GM19395 (cell line): ENCODE measurements around the gene FNDC3B.
"Not testable (repeated sequence)": the region's sequence is repeated elsewhere in the genome, so short reads cannot be mapped to it uniquely, and the experiment has no call there.

Source experiments
- ATAC-seq: cut with Tn5 transposase; IDR thresholded peaks from one replicate; pipeline ENCODE4 v1.9.1; 2021; ENCODE audit warnings: mild to moderate bottlenecking, moderate library complexity; ENCODE audit not compliant: unreplicated experiment

FNDC3B gene

GRCh38 chr3:172351895-172352466, 312.6 kb downstream of the FNDC3B start:
- ATAC-seq = no peak

DNA sequence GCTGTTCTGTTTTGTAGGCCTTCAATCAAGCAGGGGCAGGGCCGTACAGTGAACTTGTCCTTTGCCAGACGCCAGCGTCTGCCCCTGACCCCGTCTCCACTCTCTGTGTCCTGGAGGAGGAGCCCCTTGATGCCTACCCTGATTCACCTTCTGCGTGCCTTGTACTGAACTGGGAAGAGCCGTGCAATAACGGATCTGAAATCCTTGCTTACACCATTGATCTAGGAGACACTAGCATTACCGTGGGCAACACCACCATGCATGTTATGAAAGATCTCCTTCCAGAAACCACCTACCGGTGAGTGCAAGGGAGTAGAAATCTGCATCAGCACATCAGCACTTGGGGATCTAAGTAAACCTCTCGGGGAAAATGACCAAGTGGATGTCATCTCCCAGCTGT, 313.4 kb downstream of the FNDC3B start:
- no peak for ATAC-seq

- ATAC-seq = no peak
Measured at GRCh38 chr3:172354931-172355499, 315.6 kb downstream of the FNDC3B start.

DNA sequence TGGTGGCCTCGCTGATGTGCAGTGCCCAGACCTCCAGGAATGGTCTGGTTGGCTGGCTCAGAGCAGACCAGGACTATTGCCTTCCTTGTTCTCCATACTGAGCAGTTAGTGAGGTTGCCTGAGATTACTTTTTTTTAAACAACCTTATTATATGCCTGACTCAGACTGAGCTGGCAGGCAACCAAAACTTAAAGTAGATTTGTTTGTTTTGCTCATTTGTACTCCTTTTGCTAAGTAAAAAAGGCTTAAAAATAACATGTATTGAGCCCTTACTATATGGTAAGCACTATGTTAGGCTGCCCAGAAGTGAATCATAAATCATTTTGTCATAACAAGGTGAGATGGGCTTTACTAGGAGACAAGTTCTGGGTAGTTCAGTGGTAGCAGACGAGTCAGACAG, 316.5 kb downstream of the FNDC3B start:
- no peak for ATAC-seq

- no peak for ATAC-seq
Measured at GRCh38 chr3:172356427-172356826, 317.0 kb downstream of the FNDC3B start.

GRCh38 chr3:172357850-172358754, 318.7 kb downstream of the FNDC3B start:
- ATAC-seq = no peak

- no peak for ATAC-seq
Measured at GRCh38 chr3:172359231-172359630, 319.9 kb downstream of the FNDC3B start.

DNA sequence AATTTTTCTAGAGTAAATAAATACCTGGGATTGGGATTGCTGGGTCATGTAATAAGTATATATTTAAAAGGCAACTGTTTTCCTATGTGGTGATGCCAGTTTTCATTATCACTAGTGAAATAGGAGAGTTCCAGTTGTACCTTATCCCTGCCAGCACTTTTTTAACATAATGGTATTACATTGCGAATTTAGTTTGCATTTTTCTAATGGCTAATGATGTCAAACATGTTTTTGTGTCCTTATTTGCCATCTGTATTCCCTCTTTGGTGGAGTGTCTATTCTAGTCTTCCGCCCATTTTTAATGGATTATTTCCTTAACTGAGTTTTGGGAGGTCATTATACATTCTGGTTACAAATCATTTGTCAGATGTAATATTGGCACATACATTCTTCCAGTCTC, 320.6 kb downstream of the FNDC3B start:
- no peak for ATAC-seq

GRCh38 chr3:172362583-172362982, 323.2 kb downstream of the FNDC3B start:
- ATAC-seq = no peak

- no peak for ATAC-seq
Measured at GRCh38 chr3:172364374-172365027, 325.1 kb downstream of the FNDC3B start.

DNA sequence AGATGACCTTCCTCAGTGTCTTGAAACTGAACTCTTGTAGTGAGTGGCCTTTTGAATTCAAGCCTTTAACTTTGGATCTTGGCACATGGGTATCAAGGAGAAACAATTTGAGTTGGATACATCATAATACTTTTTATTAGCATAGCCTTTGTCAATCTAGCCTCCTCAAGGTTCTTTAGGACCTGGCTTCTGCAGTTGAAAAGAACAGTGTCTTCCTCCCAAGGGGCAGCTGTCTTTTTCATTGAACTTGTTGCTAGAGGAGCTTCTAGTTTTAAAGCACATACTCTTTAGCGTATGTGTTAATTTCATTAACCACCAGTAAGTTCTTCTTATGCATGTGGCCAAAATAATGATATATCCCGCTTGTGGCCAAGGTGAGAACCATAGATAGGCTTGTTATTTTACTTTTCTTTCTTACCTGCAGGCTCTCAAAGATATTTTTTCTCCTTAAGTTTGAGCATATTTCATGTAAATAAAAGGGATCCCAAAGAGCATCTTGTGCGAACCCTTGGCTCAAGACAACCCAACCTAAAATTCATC, 325.7 kb downstream of the FNDC3B start:
- no peak for ATAC-seq

DNA sequence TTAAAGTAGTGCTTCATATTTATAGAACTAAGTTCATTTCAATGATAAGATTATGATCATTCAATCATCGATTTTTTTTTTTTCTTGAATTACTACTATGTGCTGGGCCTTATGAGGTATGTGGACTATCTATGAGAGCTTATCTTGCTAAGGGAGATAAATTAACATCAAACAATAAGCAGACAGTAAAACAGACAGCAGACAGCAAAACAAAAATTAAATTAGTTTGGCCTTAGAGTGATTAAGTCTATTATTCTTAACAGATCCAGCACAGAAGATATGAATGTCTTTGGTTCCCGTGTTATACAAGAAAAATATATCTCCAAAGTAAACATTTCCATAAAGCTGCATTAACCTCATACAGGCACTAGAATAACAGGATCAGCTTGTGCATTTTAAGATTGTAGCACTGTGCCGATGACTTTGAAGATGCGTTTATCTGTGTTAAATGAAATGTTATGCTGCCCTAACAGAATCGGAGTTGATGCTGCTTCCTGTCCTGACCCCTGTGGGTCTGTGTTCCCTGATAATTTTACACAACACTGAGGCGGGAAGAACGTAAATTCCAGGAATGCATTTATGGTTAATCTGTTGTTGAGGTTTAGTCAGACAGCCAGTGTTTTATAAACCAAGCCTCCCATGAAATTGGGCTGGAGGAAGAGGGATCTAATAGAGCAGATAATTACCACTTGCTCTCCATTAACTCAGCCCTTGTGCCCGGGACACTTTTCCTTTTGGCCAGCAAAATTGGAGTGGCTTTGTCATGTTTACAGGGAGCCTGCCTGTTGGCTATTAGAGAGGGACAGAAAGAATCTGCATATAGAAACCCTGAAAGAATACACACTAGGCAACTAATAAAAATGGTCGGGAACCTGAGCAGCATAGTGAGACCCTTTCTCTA, 328.1 kb downstream of the FNDC3B start:
- ATAC-seq = no peak

DNA sequence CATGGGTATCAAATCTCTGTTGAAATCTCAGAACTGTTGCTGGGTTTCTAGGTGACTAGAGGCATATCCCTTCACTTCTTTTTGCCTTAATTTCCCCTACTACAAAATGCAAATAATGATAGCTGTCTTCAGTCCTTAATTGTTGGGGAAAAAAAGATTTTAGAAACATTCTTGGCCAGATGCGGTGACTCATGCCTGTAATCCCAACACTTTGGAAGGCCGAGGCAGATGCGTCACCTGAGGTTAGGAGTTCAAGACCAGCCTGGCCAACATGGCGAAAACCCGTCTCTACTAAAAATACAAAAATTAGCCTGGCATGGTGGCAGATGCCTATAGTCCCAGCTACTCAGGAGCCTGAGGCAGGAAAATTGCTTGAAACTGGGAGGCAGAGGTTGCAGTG, 329.2 kb downstream of the FNDC3B start:
- ATAC-seq = not testable (repeated sequence)

GRCh38 chr3:172369590-172370259, 330.3 kb downstream of the FNDC3B start:
- ATAC-seq = no peak

DNA sequence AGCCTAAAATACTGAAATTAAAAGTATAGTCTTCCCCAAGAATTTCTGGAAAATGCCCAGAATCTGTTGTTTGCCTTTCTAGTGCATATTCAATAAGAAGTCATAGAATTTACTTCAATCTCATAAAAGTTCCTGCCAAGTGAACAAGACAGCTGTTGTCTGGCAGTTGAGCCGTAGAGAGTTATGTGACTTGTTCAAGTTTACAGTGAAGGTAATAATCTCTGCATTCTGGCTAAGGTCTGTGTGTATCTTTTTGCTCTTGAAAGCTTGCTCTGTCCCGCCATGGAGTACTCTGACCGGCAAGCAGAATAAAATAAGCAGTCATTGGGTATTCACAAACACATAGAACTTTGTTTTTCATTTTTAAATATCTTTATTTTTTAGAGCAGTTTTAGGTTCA, 331.0 kb downstream of the FNDC3B start:
- ATAC-seq = no peak

DNA sequence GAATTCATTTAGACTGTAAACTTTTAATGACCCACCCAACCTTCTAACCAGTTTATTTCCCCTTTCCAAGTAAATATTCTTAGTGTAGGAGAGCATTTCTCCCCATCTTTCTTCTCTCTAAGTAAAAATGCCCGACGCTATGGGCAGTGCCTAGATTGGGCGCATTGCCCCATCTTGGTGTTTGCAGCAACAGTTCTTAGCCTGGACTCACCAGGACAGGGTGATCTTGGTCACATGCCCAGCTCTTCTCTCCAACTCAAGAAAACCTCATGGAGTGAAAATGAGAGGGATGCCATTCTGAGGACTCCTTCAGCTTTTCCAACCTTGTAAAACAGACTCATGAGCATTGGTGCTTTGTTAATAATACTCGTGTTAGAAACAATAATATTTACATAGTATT, 332.2 kb downstream of the FNDC3B start:
- no peak for ATAC-seq

DNA sequence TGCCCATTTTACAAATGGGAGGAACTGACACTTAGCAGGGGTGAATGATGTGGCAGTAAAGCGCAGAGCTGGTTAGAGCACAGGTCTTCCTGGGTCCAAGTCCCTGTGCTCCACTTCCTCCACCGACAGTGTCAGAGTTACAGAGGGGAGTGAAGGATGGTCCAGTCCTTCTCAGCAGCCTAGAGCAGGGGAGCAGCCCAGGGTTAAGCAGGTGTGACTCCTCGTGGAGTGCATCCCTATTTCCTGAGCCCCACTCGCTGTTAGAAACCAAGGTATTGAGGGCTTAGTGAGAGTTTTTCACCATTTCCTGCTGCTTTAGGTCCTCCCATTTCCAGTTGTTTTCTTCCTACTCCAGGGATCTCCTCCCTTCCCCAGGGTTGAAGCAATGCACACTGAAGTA, 333.5 kb downstream of the FNDC3B start:
- no peak for ATAC-seq

GRCh38 chr3:172373912-172374311, 334.5 kb downstream of the FNDC3B start:
- no peak for ATAC-seq

DNA sequence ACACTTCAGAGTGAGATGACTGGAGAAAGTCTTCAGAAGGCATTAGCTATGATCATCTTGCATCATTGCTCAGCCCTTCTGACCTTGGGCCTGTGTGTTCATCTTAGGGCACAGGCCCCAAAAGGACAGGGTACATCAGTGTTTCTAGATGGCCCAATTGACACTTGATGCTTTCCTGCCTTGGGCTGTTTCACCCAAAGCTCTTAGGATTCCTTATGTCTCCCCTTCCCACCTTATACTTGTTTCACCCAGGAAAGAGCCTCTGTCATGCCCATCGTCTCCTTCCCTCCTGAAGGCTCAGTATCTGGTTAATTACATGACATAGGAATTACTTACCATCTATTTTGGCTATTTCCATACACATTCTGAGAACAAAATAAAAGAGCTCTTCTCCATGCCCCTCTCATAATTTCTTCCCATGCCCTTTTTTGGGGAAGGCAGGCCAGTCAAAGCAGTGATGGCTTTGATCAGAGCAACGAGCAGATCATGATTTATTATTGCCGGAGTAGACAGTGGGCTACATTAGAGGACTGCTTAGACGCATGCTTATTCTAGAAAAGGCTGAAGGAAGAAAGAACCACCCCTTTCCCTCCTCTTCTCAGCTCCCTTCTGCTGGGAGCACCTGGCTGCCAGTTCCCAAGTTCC, 335.9 kb downstream of the FNDC3B start:
- ATAC-seq = no peak
